ENCODE results near the gene TMEM127. TPM values are rescaled to one million over a fixed set of nuclear protein-coding genes. Genes with fewer than 3 reads are reported as not detected.

Gene TMEM127
- polyA plus RNA-seq, 3 donors from 2014 or later: 24.6 to 57.7 (median 31.3) TPM

DNA sequence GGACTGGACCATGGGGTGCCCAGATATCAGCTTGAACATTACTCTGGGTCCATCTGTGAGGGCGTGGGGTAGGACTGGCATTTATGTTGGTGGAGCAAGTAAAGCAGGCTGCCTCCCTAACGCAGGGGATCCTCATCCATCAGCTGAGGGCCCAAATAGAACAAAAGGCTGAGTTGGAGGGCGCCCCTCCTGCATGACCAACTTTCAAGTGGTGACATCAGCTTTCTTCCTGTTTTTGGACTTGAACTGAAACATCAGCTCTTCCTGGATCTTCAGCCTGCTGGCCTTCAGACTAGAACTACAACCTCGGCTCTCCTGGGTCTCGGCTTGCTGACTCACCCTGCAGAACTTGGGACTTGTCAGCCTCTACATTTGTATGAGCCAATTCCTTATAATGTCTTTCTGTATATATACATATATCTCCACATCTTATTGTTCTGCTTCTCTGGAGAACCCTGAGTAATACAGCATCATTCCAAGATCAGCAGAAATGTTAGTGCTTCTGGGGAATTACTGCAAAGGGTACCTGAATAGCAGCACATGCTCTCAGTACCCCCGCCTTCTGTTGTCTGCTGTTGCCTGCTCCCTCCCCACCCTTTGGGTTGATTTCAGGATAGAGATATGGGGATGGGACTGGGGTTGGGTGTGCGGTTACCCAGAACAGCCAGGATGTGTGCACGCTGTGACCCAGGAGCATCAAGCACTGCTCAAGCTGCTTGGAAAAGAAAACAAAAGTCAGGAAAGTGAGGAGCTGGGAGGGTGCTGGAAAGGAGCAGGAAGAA lies 20.0 kb downstream of the TMEM127 start:
- no peak for DNase-seq
- H3K4me3 Mint-ChIP-seq: no peak overlapping the region
- peaks cover 0 to 4% (median 4%) of the 10 kb centered on the region in 3 donors for H3K36me3 Mint-ChIP-seq
- peaks cover 0 to 5% (median 0%) of the 10 kb centered on the region in 3 donors for H3K27me3 Mint-ChIP-seq (ENCODE audit: low read depth in 3 of 3)
- no peaks in the 10 kb centered on the region for H3K9me3 Mint-ChIP-seq
- H3K4me1 Mint-ChIP-seq: peaks cover 52 to 56% of the 10 kb centered on the region in 2 donors
- peak overlapping the region; percentile 15 to 78 (median 60) for H3K27ac Mint-ChIP-seq

DNA sequence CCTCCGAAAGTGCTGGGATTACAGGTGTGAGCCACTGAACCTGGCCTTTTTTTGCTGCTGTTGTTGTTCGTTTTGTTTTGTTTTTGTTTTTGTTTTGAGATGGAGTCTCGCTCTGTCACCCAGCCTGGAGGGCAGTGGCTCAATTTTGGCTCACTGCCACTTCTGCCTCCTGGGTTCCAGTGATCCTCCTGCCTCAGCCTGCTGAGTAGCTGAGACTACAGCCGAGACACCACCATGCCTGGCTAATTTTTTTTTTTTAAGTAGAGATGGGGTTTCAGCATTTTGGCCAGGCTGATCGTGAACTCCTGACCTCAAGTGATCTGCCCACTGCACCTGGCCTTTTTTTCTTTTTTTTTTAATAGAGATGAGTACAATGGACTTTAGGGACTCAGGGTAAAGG lies 22.0 kb downstream of the TMEM127 start:
- peaks cover 0 to 5% (median 0%) of the 10 kb centered on the region in 3 donors for H3K27me3 Mint-ChIP-seq (ENCODE audit: low read depth in 3 of 3)
- peak overlapping the region in 2 of 6 donors; percentile 26 to 64 for H3K27ac Mint-ChIP-seq
- no peak for DNase-seq
- no peaks in the 10 kb centered on the region for H3K9me3 Mint-ChIP-seq
- H3K4me1 Mint-ChIP-seq: peaks cover 39 to 45% of the 10 kb centered on the region in 2 donors
- H3K36me3 Mint-ChIP-seq: peaks cover 0 to 10% (median 4%) of the 10 kb centered on the region in 3 donors
- no peak overlapping the region for H3K4me3 Mint-ChIP-seq

DNA sequence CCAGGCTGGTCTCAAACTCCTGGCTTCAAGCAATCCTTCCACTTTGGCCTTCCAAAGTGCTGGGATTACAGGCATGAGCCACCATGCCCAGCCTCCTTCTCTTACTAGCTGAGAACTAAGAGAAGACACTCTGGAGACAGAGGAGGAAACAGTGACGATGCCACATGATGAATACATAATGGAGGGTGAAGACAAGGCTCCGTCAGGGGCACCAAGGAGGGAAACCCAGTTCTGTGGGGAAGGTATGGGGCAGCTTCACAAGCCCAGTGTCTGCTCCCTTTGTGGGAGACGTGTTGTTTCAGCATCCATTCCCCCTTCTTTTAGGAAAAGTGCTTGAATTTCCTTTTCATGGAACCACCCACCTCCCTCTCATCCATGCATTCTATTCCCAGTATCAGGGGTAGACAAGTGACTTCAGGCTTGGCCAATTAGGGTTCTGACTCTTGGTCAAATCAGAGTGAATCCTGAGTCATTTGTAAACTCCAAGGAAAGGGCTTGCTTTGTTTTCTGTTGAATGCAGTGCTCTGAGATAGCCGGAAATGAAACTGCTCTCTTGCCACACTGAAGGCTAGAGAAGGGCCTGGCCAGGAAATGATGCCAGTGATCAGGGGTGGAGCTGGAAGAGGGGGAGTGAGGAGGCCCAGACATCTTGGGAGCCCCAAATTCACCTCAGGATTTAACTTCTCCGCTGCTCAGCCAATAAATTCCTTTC lies 23.7 kb downstream of the TMEM127 start:
- peak; percentile 57 to 66 (median 57) for DNase-seq
- peak overlapping the region; percentile 55 to 84 (median 76) for H3K4me3 Mint-ChIP-seq
- H3K27me3 Mint-ChIP-seq (ENCODE audit: low read depth in 3 of 3): peaks cover 0 to 5% (median 0%) of the 10 kb centered on the region in 3 donors
- H3K4me1 Mint-ChIP-seq: peaks cover 32 to 36% of the 10 kb centered on the region in 2 donors
- H3K27ac Mint-ChIP-seq: peak overlapping the region; percentile 94 to 96 (median 96)
- no peaks in the 10 kb centered on the region for H3K9me3 Mint-ChIP-seq
- peaks cover 0 to 10% (median 4%) of the 10 kb centered on the region in 3 donors for H3K36me3 Mint-ChIP-seq

DNA sequence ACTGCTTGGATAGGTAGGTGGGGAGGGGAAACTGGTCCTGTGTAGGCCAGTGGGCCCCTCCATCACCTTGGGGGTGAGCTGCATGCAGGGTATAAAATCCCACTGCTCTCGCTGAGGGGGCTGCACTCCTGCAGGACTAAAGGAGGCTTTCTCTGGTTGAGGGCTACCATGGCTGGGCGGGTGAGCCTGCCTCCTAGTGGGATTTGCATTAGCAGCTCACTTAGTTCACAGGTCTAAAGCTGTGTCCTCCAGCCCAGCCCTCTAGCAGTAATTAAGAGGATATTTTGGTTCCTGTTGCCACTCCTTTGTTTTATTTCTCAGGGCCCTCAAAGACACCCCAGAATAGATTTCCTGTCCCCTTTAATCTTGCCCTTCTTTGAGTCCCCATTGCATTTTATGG lies 24.6 kb downstream of the TMEM127 start:
- Mint-ChIP-seq H3K4me3 (peak overlapping the region in 4 of 5 donors; percentile 36 to 84 (median 78)), H3K27me3 (ENCODE audit: low read depth in 3 of 3) (peaks cover 0 to 5% (median 0%) of the 10 kb centered on the region in 3 donors), H3K4me1 (peaks cover 28 to 30% of the 10 kb centered on the region in 2 donors), H3K9me3 (no peaks in the 10 kb centered on the region), H3K27ac (peak overlapping the region; percentile 94 to 96 (median 96)), H3K36me3 (peaks cover 0 to 10% (median 4%) of the 10 kb centered on the region in 3 donors)
- DNase-seq: no peak

DNA sequence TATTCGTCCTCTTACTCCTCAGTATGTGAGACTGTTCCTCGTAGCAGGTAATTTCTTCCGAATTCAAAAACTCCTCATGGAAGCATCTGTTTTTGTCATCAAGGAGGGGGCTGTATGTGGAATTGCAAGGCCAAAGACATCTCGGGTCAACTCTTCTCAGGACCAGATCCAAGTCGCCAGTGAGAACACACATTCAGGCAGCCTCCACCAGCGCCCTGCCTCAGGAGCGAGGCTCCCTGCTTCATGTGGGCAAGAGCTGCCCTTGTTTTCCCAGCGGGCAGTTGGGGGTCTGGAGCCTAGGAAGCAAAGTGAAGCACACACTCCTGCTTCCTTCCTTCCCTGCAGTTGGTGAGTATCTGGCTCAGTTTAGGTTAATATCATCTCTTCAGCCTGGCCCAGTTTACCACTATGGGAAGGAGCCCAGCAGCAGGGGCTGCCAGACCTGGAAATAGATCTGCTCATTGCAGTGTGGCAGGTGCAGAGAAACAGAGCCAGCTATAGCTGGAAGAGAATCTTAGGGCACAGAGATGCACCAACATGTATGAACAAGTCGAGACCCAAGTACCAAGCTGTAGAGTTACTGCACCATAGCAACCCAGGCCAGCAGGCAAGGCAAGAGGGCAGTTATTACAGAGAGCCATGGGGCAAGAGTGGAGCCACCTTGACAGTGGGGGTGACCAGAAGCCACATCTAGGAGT lies 25.3 kb downstream of the TMEM127 start:
- Mint-ChIP-seq H3K9me3 (no peaks in the 10 kb centered on the region), H3K4me1 (peaks cover 21 to 26% of the 10 kb centered on the region in 2 donors), H3K27ac (peak overlapping the region; percentile 78 to 96 (median 96)), H3K4me3 (no peak overlapping the region), H3K36me3 (peaks cover 0 to 10% (median 4%) of the 10 kb centered on the region in 3 donors), H3K27me3 (ENCODE audit: low read depth in 3 of 3) (peaks cover 0 to 5% (median 0%) of the 10 kb centered on the region in 3 donors)
- no peak for DNase-seq

DNA sequence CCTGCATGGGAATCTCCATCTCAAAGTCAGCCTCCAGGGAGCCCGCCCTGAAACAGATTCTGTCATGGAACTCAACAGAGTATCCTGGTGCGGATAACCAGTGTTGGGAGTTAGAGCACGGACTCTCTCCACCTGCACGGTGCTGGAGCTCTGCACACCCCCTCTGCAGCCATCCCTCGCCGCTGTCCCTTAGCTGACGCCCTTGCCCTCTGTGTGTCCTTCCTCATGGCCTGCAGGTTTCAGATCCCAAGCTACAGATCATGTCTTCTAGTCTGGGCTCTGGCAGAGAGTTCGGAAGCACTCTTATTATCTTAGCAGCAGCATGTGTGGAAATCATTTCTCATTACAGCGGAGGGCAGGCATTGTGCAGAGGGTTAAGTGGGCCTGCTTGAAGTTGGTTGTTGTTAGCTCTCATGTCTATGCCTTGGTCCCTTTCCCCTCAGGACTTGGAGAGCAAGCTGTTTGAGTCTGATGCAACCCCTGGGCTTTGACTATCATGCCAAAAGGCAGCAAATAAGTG lies 26.0 kb downstream of the TMEM127 start:
- Mint-ChIP-seq H3K4me1 (peaks cover 20 to 25% of the 10 kb centered on the region in 2 donors), H3K36me3 (peaks cover 0 to 10% (median 4%) of the 10 kb centered on the region in 3 donors), H3K4me3 (no peak overlapping the region), H3K27ac (peak overlapping the region in 3 of 6 donors; percentile 37 to 78 (median 58)), H3K9me3 (no peaks in the 10 kb centered on the region), H3K27me3 (ENCODE audit: low read depth in 3 of 3) (peaks cover 0 to 5% (median 0%) of the 10 kb centered on the region in 3 donors)
- DNase-seq: no peak

DNA sequence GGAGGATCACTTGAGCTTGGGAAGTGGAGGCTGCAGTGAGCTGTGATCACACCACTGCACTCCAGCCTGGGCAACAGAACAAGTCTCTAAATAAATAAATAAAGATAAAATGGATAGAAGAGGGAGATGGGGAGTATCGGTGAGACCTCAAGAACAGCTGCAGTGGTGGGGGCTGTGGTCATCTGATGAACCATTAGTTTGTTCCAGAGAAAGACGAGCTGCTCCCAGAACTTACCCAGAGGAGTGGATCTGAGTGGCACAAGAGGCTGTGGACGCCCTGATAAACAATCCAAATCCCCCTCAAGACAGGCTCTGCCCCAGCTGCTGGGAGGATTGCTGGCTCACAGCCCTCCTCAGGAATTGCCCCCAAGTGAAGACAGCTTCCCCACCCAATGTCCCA lies 26.7 kb downstream of the TMEM127 start:
- no peak overlapping the region for H3K4me3 Mint-ChIP-seq
- peaks cover 20 to 23% of the 10 kb centered on the region in 2 donors for H3K4me1 Mint-ChIP-seq
- peaks cover 0 to 8% (median 0%) of the 10 kb centered on the region in 3 donors for H3K27me3 Mint-ChIP-seq (ENCODE audit: low read depth in 3 of 3)
- no peak overlapping the region for H3K27ac Mint-ChIP-seq
- no peak for DNase-seq
- H3K36me3 Mint-ChIP-seq: peaks cover 0 to 10% (median 4%) of the 10 kb centered on the region in 3 donors
- no peaks in the 10 kb centered on the region for H3K9me3 Mint-ChIP-seq

DNA sequence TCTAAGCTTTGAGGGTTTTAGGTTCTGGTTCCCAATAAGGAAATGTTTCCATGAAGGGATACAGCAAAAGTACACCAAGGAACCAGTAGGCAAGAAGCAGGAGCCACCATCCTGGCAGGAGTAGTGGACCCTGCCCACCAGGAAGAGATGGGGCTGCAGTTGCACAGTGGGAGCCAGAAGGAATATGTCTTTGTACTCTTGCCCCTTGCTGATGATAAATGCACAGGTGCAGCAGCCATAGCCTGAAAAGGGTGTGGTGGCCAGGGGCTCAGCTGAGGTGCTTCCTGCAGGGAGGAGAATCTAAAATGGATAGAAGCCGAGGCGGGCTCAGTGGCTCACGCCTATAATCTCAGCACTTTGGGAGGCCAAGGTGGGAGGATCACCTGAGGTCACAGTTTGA lies 27.5 kb downstream of the TMEM127 start:
- Mint-ChIP-seq H3K4me1 (peaks cover 20 to 23% of the 10 kb centered on the region in 2 donors), H3K9me3 (no peaks in the 10 kb centered on the region), H3K36me3 (peaks cover 0 to 10% (median 4%) of the 10 kb centered on the region in 3 donors), H3K27ac (peak overlapping the region in 2 of 6 donors; percentile 58 to 61), H3K27me3 (ENCODE audit: low read depth in 3 of 3) (peaks cover 0 to 8% (median 2%) of the 10 kb centered on the region in 3 donors), H3K4me3 (no peak overlapping the region)
- DNase-seq: no peak

DNA sequence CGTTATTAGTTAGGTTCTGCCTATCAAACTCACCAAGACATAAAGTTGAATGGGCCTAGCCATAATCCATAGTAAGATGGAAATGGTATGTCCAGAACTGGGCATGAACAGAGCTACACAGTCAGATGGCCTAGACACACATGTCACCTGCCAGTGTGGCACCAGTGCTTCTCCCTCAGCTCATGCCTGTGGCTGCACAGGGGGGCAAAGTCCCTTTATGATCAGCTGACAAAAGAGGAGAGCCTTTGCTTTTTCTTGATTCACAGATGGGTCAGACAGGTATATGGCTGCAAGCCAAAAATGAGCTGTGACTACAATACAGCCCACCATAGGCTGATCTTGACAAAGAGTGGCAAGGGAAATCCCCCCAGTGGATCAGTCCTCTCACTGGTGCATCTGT lies 28.9 kb downstream of the TMEM127 start:
- H3K9me3 Mint-ChIP-seq: no peaks in the 10 kb centered on the region
- H3K27me3 Mint-ChIP-seq (ENCODE audit: low read depth in 3 of 3): peaks cover 0 to 3% (median 2%) of the 10 kb centered on the region in 3 donors
- peaks cover 9 to 12% of the 10 kb centered on the region in 2 donors for H3K4me1 Mint-ChIP-seq
- H3K27ac Mint-ChIP-seq: no peak overlapping the region
- peaks cover 0 to 6% (median 4%) of the 10 kb centered on the region in 3 donors for H3K36me3 Mint-ChIP-seq
- no peak overlapping the region for H3K4me3 Mint-ChIP-seq
- no peak for DNase-seq

DNA sequence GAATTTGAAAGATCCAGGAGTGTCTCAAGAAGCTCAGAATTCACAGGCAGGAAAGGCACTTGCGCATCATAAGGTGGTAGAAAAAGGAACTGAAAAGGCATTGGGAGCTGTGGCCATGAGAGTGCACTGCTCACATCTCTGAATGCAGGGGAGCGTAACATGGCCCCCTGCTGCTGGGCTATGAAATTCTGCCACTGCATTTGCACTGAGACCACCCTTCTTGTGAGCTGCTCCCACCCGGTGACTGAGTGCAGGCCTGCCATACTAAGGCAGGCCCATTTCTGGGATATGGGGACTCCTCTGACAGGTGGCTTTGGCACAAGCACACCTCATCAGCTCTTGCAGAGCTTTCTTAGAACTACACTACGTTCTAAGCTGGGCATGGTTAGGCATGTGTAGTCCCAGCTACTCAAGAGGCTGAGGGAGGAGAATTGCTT lies 31.9 kb downstream of the TMEM127 start:
- no peak for DNase-seq
- H3K27me3 Mint-ChIP-seq (ENCODE audit: low read depth in 3 of 3): peaks cover 0 to 4% (median 3%) of the 10 kb centered on the region in 3 donors
- no peaks in the 10 kb centered on the region for H3K4me1 Mint-ChIP-seq
- peaks cover 0 to 3% (median 0%) of the 10 kb centered on the region in 3 donors for H3K36me3 Mint-ChIP-seq
- H3K27ac Mint-ChIP-seq: no peak overlapping the region
- no peak overlapping the region for H3K4me3 Mint-ChIP-seq
- no peaks in the 10 kb centered on the region for H3K9me3 Mint-ChIP-seq

DNA sequence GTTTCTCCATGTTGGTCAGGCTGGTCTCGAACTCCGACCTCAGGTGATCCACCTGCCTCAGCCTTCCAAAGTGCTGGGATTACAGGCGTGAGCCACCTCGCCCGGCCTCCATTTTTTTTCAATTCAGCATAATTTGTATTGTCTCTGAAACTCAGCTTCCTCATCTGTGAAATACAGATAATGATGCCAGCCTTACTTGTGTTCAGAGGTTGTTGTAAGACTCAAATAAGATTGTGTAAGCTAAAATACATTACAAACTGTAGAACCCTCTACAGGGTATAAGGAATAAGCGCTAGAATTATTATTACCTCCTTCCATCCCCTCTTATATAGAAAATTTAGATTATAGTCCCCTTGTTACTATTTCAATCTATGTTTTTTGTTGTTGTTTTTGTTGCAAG lies 32.4 kb downstream of the TMEM127 start:
- Mint-ChIP-seq H3K27me3 (ENCODE audit: low read depth in 3 of 3) (peaks cover 0 to 4% (median 3%) of the 10 kb centered on the region in 3 donors), H3K9me3 (no peaks in the 10 kb centered on the region), H3K4me3 (no peak overlapping the region), H3K4me1 (no peaks in the 10 kb centered on the region), H3K36me3 (peaks cover 0 to 3% (median 0%) of the 10 kb centered on the region in 3 donors), H3K27ac (no peak overlapping the region)
- no peak for DNase-seq

DNA sequence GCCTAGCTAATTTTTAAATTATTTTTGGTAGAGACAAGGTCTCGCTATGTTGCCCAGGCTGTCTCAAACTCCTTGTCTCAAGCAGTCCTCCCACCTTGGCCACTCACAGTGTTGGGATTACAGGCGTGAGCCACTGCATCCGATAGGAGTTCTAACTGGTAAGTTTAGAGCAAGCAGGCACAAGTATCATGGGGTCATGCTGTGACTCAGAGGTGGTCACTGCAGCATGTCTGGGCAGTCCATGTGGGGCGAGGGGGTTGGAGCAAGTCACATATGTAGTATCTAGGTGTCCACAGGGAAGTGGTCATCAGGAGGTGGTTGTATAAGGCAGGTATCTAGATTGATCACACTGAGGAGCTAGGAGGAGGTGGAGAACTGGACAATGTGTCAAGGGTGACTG lies 34.5 kb downstream of the TMEM127 start:
- DNase-seq: no peak
- Mint-ChIP-seq H3K9me3 (no peaks in the 10 kb centered on the region), H3K4me3 (no peak overlapping the region), H3K27me3 (ENCODE audit: low read depth in 3 of 3) (peaks cover 0 to 5% (median 4%) of the 10 kb centered on the region in 3 donors), H3K27ac (no peak overlapping the region), H3K36me3 (peaks cover 0 to 3% (median 0%) of the 10 kb centered on the region in 3 donors), H3K4me1 (no peaks in the 10 kb centered on the region)

DNA sequence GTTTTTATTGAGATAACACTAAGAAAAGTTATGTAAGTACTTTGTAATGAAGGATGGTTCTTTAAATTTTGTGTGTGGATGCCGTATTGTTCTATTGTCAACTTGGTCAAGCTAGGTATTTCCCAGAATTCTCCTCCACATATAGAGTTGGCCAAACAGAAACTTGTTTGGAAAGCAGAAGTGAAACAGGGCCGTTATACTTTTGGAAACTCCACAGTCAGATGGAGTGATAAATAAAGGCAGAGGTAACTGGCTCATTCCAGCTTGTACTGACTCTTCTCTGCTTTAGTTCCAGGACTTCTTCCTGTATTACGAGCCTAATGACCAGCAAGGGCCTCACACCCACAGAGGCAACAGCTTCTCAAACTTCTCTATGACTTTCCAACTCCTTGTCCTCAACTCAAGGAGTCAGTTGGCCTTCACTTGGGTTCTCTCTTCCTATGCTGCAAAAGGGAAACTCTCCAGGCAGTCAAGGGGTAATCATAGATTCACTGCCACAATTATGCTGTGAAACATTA lies 40.7 kb downstream of the TMEM127 start:
- Mint-ChIP-seq H3K4me1 (no peaks in the 10 kb centered on the region), H3K4me3 (no peak overlapping the region)

More for the DNA sequence above, 40.7 kb downstream of the TMEM127 start:
- Mint-ChIP-seq H3K9me3 (no peaks in the 10 kb centered on the region), H3K27ac (peak overlapping the region in 2 of 6 donors; percentile 10 to 68), H3K36me3 (no peaks in the 10 kb centered on the region), H3K27me3 (ENCODE audit: low read depth in 3 of 3) (peaks cover 0 to 2% (median 0%) of the 10 kb centered on the region in 3 donors)
- no peak for DNase-seq
